ENCODE results near the gene CC2D1A. TPM values are rescaled to one million over a fixed set of nuclear protein-coding genes. Genes with fewer than 3 reads are reported as not detected.

CC2D1A gene
- total RNA-seq, 1 experiment from 2014 or later, result 67.7 TPM

GRCh38 chr19:13906521-13906904, 512 bp downstream of the CC2D1A start:
- DNase-seq (peak; percentile 43), ATAC-seq (peak; percentile 56)
- H3K9ac ChIP-seq (ENCODE audit: low read length), result peak overlapping the region; percentile 79
- H3K9me2 ChIP-seq (replicated peaks; ENCODE audit: low read length), result no peaks in the 10 kb centered on the region
- ChIA-PET POLR2A (ENCODE audit: unreplicated experiment) (no interaction called here), CTCF (no interaction called here)
- H3K79me2 ChIP-seq (ENCODE audit: low read length), result peaks cover 11% of the 10 kb centered on the region
- no peaks in the 10 kb centered on the region for H4K20me1 ChIP-seq (ENCODE audit: low read length)
- peak overlapping the region; percentile 83 for H3K4me2 ChIP-seq (ENCODE audit: low read length)
- no peak overlapping the region for H3K27ac ChIP-seq (ENCODE audit: low read length)
- no peaks in the 10 kb centered on the region for H3K27me3 ChIP-seq (ENCODE audit: low read length)
- H3F3A ChIP-seq (ENCODE audit: low read length, unreplicated experiment), result no peaks in the 10 kb centered on the region
- H3K9me3 ChIP-seq (ENCODE audit: low read length), result no peaks in the 10 kb centered on the region
- peaks cover 11% of the 10 kb centered on the region for H3K4me1 ChIP-seq (ENCODE audit: insufficient read depth, low read length)
- peak overlapping the region; percentile 81 for H3K4me3 ChIP-seq (ENCODE audit: low read length)
- BruUV-seq (replicated peaks), result no TSS peak
- intact Hi-C loops (cut with micrococcal nuclease), result loop anchor here (1.0 to 2.0 kb wide), 2 partner anchors 26 to 46 kb away; partner anchors contain the start of gene DCAF15
- peaks cover 3% of the 10 kb centered on the region; the same call in 1 of the 2 replicates for H3K36me3 ChIP-seq (ENCODE audit: low read depth, low read length)
- H2AFZ ChIP-seq (ENCODE audit: low read length), result peak overlapping the region; percentile 93
- TF ChIP-seq EZH2 (IDR thresholded peaks at IDR 0.05; ENCODE audit: low read length, unreplicated experiment) (no peak), EZH2phosphoT487 (IDR thresholded peaks at IDR 0.05; ENCODE audit: borderline replicate concordance, low read length) (no peak), CTCF (conservative IDR thresholded peaks at IDR 0.05; ENCODE audit: low read depth, low read length) (no peak)

GRCh38 chr19:13906910-13907309, 909 bp downstream of the CC2D1A start:
- no peaks in the 10 kb centered on the region for H4K20me1 ChIP-seq (ENCODE audit: low read length)
- no peaks in the 10 kb centered on the region for H3F3A ChIP-seq (ENCODE audit: low read length, unreplicated experiment)
- H3K27me3 ChIP-seq (ENCODE audit: low read length), result no peaks in the 10 kb centered on the region
- no peaks in the 10 kb centered on the region for H3K9me3 ChIP-seq (ENCODE audit: low read length)
- H3K9me2 ChIP-seq (replicated peaks; ENCODE audit: low read length), result no peaks in the 10 kb centered on the region
- peaks cover 11% of the 10 kb centered on the region for H3K4me1 ChIP-seq (ENCODE audit: insufficient read depth, low read length)
- BruUV-seq (replicated peaks), result TSS peak; percentile 69
- CTCF ChIA-PET, result no interaction called here
- H3K79me2 ChIP-seq (ENCODE audit: low read length), result peaks cover 11% of the 10 kb centered on the region
- TF ChIP-seq EZH2phosphoT487 (IDR thresholded peaks at IDR 0.05; ENCODE audit: borderline replicate concordance, low read length), result no peak
- no peak for TF ChIP-seq EZH2 (IDR thresholded peaks at IDR 0.05; ENCODE audit: low read length, unreplicated experiment)
- TF ChIP-seq CTCF (conservative IDR thresholded peaks at IDR 0.05; ENCODE audit: low read depth, low read length), result no peak
- POLR2A ChIA-PET (ENCODE audit: unreplicated experiment), result no interaction called here
- DNase-seq (no peak), ATAC-seq (no peak)
- H3K4me3 ChIP-seq (ENCODE audit: low read length), result peak overlapping the region; percentile 81
- peak overlapping the region; percentile 93 for H2AFZ ChIP-seq (ENCODE audit: low read length)
- no peak overlapping the region for H3K27ac ChIP-seq (ENCODE audit: low read length)
- peaks cover 3% of the 10 kb centered on the region; the same call in 1 of the 2 replicates for H3K36me3 ChIP-seq (ENCODE audit: low read depth, low read length)
- H3K4me2 ChIP-seq (ENCODE audit: low read length), result peak overlapping the region; percentile 83
- intact Hi-C loops (cut with micrococcal nuclease), result loop anchor here (1.0 to 2.0 kb wide), 2 partner anchors 26 to 45 kb away; partner anchors contain the start of gene DCAF15
- peak overlapping the region; percentile 79; the same call in 1 of the 2 replicates for H3K9ac ChIP-seq (ENCODE audit: low read length)

- Histone ChIP-seq H3K9ac (ENCODE audit: low read length) (no peak overlapping the region), H3K4me1 (ENCODE audit: insufficient read depth, low read length) (peaks cover 11% of the 10 kb centered on the region), H3K9me2 (replicated peaks; ENCODE audit: low read length) (no peaks in the 10 kb centered on the region), H3K36me3 (ENCODE audit: low read depth, low read length) (peaks cover 14% of the 10 kb centered on the region), H3K4me2 (ENCODE audit: low read length) (no peak overlapping the region), H4K20me1 (ENCODE audit: low read length) (no peaks in the 10 kb centered on the region), H3K9me3 (ENCODE audit: low read length) (no peaks in the 10 kb centered on the region), H2AFZ (ENCODE audit: low read length) (no peak overlapping the region), H3K4me3 (ENCODE audit: low read length) (no peak overlapping the region), H3K79me2 (ENCODE audit: low read length) (peaks cover 11% of the 10 kb centered on the region), H3K27me3 (ENCODE audit: low read length) (no peaks in the 10 kb centered on the region), H3F3A (ENCODE audit: low read length, unreplicated experiment) (no peaks in the 10 kb centered on the region), H3K27ac (ENCODE audit: low read length) (no peak overlapping the region)
- ATAC-seq (no peak), DNase-seq (no peak)
- intact Hi-C loops (cut with micrococcal nuclease), result no loop called here
- POLR2A ChIA-PET (ENCODE audit: unreplicated experiment), result no interaction called here
- BruUV-seq (replicated peaks), result no TSS peak
- CTCF ChIA-PET, result no interaction called here
- TF ChIP-seq EZH2phosphoT487 (IDR thresholded peaks at IDR 0.05; ENCODE audit: borderline replicate concordance, low read length), result no peak
- TF ChIP-seq EZH2 (IDR thresholded peaks at IDR 0.05; ENCODE audit: low read length, unreplicated experiment), result no peak
- no peak for TF ChIP-seq CTCF (conservative IDR thresholded peaks at IDR 0.05; ENCODE audit: low read depth, low read length)
Measured at GRCh38 chr19:13908674-13909073, 2.7 kb downstream of the CC2D1A start.
